Measurements from ENCODE around the gene GATAD2B. TPM values are rescaled to one million over a fixed set of nuclear protein-coding genes. Genes with fewer than 3 reads are reported as not detected.
"Not testable (repeated sequence)": the region's sequence is repeated elsewhere in the genome, so short reads cannot be mapped to it uniquely, and the experiment has no call there.

GATAD2B gene
- total and polyA plus RNA-seq, 2 of the 4 experiments (the other 2 are of a cell fraction): 3.8 to 6.2 TPM

- H2AK5ac ChIP-seq (ENCODE audit: low read depth, low read length); H3K9ac ChIP-seq (ENCODE audit: low read depth, low read length); H3K9me3 ChIP-seq (ENCODE audit: control insufficient read depth, insufficient read depth, low read length); intact Hi-C loops (cut with micrococcal nuclease); H3K18ac ChIP-seq (ENCODE audit: low read depth, low read length); H3K4me1 ChIP-seq (ENCODE audit: control insufficient read depth, insufficient read depth, low read length); CTCF ChIA-PET; H3K36me3 ChIP-seq (ENCODE audit: control insufficient read depth, insufficient read depth, low read length); POLR2A ChIA-PET (ENCODE audit: unreplicated experiment); H3K23ac ChIP-seq (ENCODE audit: low read depth, low read length); H4K8ac ChIP-seq (ENCODE audit: low read depth in 2 of 2, low read length in 2 of 2); in situ Hi-C loops (cut with MboI; ENCODE audit: low sequenced_read_pairs); H3K27ac ChIP-seq (ENCODE audit: insufficient read depth, low read length); H2AFZ ChIP-seq (replicated peaks; ENCODE audit: low read length, poor library complexity); H3K4me3 ChIP-seq (ENCODE audit: insufficient read depth, low read depth, low read length); BruUV-seq (replicated peaks); H3K56ac ChIP-seq (ENCODE audit: extremely low read depth, insufficient read depth, low read length); H3K14ac ChIP-seq (replicated peaks; ENCODE audit: low read depth, low read length); dilution Hi-C loops (cut with HindIII; ENCODE audit: low sequenced_read_pairs, unreplicated experiment); ATAC-seq (ENCODE audit: low read depth); H4K20me1 ChIP-seq (ENCODE audit: insufficient read depth, low read length); H2BK120ac ChIP-seq (ENCODE audit: low read depth, low read length); H3K27me3 ChIP-seq (ENCODE audit: control insufficient read depth, insufficient read depth, low read length); H4K91ac ChIP-seq (ENCODE audit: insufficient read depth, low read depth, low read length); DNase-seq; H2BK5ac ChIP-seq (ENCODE audit: low read depth, low read length, poor library complexity, severe bottlenecking); H3K4ac ChIP-seq (ENCODE audit: low read depth, low read length); H3K4me2 ChIP-seq (ENCODE audit: low read depth, low read length); H2BK15ac ChIP-seq (ENCODE audit: low read depth, low read length); H3K9me1 ChIP-seq (ENCODE audit: insufficient read depth, low read length); H2AK9ac ChIP-seq (replicated peaks; ENCODE audit: low read depth, low read length, poor library complexity); H4K5ac ChIP-seq (ENCODE audit: low read depth, low read length); H2BK20ac ChIP-seq (ENCODE audit: low read depth, low read length): not testable (repeated sequence)
- peaks cover 19 to 56% of the 10 kb centered on the region in 2 experiments for H3K79me1 ChIP-seq (ENCODE audit: low read depth in 1 of 2, low read length in 2 of 2)
- WGBS, 2 experiments (ENCODE audit: extremely low coverage in 2 of 2, insufficient read length in 1 of 2): 100% methylated on average over 1 of the region's 7 CpGs; no CpG with 5 or more reads in 1 of the 2 experiments
These were observed 31.7 kb downstream of the GATAD2B start for GRCh38 chr1:153891042-153891441.
